BJ (cell line): Measurements from ENCODE around the gene TNS3. TPM values are rescaled to one million over a fixed set of nuclear protein-coding genes. Genes with fewer than 3 reads are reported as not detected.

Experiments
- CTCF ChIA-PET: fragments of 350-600 bp; formaldehyde crosslinking; extraction: SDS; loops from one replicate; lab custom pipeline; 2021; ENCODE audit warnings: antibody characterized with exemption, inconsistent platforms; lab: Yijun Ruan, JAX
- POLR2A ChIA-PET: fragments of 300-600 bp; sonication (Branson Sonifier 250); formaldehyde crosslinking; extraction: SDS; loops from one replicate; lab custom pipeline; 2021; ENCODE audit warnings: antibody characterized with exemption; lab: Charles Lee
- DNase-seq: peaks from one replicate; pipeline ENCODE4 v3.0.0-alpha.2; 2011; ENCODE audit warnings: low read depth
- H3K27me3 ChIP-seq: 2 replicates; pipeline ENCODE4 v1.6.0; 2011; ENCODE audit warnings: low read length; ENCODE audit not compliant: control insufficient read depth, insufficient read depth
- H3K36me3 ChIP-seq: 2 replicates; pipeline ENCODE4 v1.5.1; 2011; ENCODE audit warnings: low read length; ENCODE audit not compliant: control insufficient read depth, insufficient read depth
- H3K4me3 ChIP-seq: 2 replicates; pipeline ENCODE4 v1.5.1; 2011; ENCODE audit warnings: low read depth, mild to moderate bottlenecking, control low read depth, low read length
- polyA plus RNA-seq: library from polyadenylated mRNA; depleted of rRNA; stranded (reverse); fragments of >200 nt; gene quantifications from 2 replicates; pipeline ENCODE4 v1.2.3, GENCODE V29; 2011
- TF ChIP-seq, protein P1 (sequence below): IDR thresholded peaks from 2 replicates; pipeline ENCODE4 v1.5.1; 2011; ENCODE audit warnings: low read depth, mild to moderate bottlenecking, control low read depth, inconsistent platforms, low read length, moderate library complexity; ENCODE audit not compliant: insufficient read depth

TNS3 gene
- polyA plus RNA-seq, 1 experiment, result 126 TPM

DNA sequence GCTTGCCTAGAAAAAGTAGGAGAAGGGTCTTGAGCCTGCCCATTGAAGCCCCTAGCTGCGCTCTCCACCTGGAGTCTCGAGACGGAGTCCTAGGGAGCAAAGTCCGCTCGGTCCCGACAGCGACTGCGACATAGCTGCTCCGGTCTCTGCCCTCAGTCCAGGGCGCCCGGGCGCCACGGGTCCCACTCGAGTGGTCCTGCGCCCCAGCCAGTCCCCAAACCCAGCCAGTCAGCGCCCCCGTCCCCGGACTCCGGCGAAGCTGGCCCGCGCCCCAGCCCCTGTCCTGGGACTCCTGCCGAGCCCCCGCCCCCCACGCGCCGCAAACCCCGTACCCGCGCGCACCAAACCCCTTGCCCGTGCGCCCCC lies 490 bp downstream of the TNS3 start:
- TF ChIP-seq, protein P1, sequence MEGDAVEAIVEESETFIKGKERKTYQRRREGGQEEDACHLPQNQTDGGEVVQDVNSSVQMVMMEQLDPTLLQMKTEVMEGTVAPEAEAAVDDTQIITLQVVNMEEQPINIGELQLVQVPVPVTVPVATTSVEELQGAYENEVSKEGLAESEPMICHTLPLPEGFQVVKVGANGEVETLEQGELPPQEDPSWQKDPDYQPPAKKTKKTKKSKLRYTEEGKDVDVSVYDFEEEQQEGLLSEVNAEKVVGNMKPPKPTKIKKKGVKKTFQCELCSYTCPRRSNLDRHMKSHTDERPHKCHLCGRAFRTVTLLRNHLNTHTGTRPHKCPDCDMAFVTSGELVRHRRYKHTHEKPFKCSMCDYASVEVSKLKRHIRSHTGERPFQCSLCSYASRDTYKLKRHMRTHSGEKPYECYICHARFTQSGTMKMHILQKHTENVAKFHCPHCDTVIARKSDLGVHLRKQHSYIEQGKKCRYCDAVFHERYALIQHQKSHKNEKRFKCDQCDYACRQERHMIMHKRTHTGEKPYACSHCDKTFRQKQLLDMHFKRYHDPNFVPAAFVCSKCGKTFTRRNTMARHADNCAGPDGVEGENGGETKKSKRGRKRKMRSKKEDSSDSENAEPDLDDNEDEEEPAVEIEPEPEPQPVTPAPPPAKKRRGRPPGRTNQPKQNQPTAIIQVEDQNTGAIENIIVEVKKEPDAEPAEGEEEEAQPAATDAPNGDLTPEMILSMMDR, result no peak
- ChIA-PET POLR2A (interaction anchor here (0.7 kb wide), 1 partner anchor 113 kb away, joined by 12 read pairs; no protein-coding TSS in a partner anchor), CTCF (interaction anchor here (1.1 to 2.0 kb wide), 4 partner anchors 10 to 227 kb away, joined by 3 to 8 read pairs (median 5); no protein-coding TSS in a partner anchor)
- Histone ChIP-seq H3K4me3 (peak overlapping the region; percentile 77), H3K36me3 (peaks cover 11% of the 10 kb centered on the region), H3K27me3 (no peaks in the 10 kb centered on the region)
- DNase-seq, result no peak

DNA sequence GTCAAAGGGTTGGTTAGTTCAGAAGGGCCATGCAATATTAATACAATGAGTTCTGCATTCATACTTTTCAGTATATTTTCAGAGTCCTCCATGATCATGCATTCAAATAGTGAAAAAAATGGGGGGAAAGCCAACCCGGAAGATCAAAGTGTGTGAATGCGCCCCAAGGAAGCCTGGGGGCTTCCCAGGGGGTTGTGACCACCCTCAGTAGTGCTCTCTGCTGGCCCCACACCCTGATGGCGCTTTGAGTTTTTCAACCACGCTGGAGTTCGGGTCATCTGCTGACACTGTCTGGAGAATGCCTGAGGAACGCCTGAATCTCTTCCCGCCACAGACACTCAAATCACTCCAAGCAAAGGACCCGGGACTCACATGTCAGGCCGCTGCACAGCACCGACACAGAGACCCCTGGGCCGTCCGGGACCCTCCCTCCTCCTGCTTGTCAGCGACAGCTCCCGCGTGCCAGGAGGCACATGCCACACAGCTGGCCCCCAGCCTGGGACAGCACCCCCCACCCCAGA lies 1.0 kb downstream of the TNS3 start:
- TF ChIP-seq, protein P1, result peak; percentile 19; the same call in 1 of the 2 replicates
- POLR2A ChIA-PET, result no interaction called here
- Histone ChIP-seq H3K36me3 (peaks cover 13% of the 10 kb centered on the region), H3K4me3 (peak overlapping the region; percentile 77), H3K27me3 (no peaks in the 10 kb centered on the region)
- CTCF ChIA-PET, result interaction anchor here (1.1 to 1.2 kb wide), 5 partner anchors 9 to 228 kb away, joined by 3 to 5 read pairs (median 3); no protein-coding TSS in a partner anchor
- no peak for DNase-seq

DNA sequence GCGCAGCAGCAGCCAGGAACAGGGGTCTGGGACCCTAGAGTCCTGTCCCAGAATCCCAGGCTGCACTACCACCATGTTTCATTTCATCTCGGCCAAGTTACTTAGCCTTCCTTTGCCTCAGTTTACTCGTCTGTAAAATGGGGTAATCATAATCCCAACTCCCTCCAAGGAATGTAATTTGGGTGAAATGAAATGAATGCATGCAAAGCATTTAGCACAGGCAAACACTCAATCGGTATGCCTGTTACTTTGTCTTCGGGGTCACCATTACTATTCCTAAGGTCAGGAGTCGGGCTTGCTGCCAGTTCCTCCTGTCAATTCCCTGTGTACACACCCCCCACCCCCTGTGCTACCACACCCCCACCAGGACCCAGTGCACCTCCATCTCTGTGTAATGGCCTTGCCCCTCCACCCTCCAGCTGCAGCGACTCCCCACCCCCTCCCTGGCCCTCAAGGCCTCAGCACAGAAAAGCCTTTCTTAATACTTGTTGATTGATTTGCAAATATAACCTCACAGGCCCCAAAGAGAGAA lies 1.7 kb downstream of the TNS3 start:
- TF ChIP-seq, protein P1, result no peak
- Histone ChIP-seq H3K36me3 (peaks cover 13% of the 10 kb centered on the region), H3K27me3 (no peaks in the 10 kb centered on the region), H3K4me3 (peak overlapping the region; percentile 77)
- ChIA-PET CTCF (interaction anchor here (1.1 to 1.2 kb wide), 2 partner anchors 9 to 23 kb away, joined by 3 read pairs; no protein-coding TSS in a partner anchor), POLR2A (no interaction called here)
- no peak for DNase-seq

DNA sequence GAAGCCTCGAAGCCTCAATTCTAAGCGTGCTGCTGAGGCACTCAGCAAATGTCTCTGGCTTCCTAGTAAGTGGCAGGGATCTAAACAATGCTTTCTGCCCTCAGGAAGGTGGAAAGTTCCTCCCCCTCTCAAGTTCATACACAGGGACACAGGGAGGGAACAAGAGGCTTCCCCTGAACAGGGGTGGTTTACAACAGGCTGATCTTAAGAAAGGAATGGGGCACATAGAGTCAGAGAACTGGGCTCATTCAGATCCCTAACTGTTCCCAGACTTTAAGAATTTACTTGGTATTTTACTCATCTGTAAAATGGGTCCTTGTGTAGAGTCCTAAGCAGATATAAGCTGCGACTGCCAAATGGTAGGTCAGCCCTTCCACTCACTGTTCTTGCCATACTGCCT lies 2.5 kb downstream of the TNS3 start:
- peak overlapping the region; percentile 77 for H3K4me3 ChIP-seq
- no peaks in the 10 kb centered on the region for H3K27me3 ChIP-seq
- TF ChIP-seq, protein P1, result no peak
- ChIA-PET POLR2A (interaction anchor here (0.6 kb wide), 1 partner anchor 205 kb away, joined by 3 read pairs; no protein-coding TSS in a partner anchor), CTCF (interaction anchor here (1.1 kb wide), 1 partner anchor 8 kb away, joined by 3 read pairs; no protein-coding TSS in a partner anchor)
- DNase-seq, result no peak
- H3K36me3 ChIP-seq, result peaks cover 13% of the 10 kb centered on the region

DNA sequence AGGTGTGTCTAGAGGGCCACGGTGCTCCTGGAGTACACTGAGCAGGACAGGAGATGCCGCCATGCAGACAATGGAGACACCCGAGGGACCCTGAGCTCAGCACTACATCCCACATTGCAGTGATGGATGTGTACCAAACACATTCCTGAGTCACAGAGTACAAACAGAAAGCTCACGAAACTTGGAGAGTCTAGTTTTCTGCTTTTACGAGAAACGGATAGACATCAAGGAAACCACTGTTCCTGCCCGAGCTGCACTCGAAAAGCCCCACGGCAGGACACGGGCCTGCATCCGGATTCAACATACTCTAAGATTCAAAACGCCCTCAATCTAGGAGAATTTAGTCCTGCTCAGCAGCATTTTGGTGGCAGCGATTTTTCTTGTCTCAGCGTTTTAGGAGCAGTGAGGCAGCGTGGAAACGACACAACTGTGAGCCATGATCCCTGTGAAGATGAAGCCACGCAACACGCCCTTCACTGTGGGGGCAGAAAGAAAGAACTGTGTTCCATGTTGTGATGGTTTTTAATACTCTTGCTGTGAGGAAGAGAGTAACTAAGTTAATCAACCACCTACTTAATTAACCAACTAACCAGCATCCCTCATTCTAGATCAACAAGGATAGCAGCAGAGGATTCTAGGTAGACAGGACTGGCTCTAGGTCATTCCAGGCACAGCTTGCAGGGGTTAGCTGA lies 3.2 kb downstream of the TNS3 start:
- no peaks in the 10 kb centered on the region for H3K27me3 ChIP-seq
- DNase-seq, result peak; percentile 73
- peak overlapping the region; percentile 77 for H3K4me3 ChIP-seq
- H3K36me3 ChIP-seq, result peaks cover 13% of the 10 kb centered on the region
- CTCF ChIA-PET, result interaction anchor here (0.6 kb wide), 1 partner anchor 18 kb away, joined by 3 read pairs; no protein-coding TSS in a partner anchor
- POLR2A ChIA-PET, result no interaction called here
- TF ChIP-seq, protein P1, result no peak
